GM18508 (cell line): Measurements from ENCODE around the gene GDPD4.

Experiments used
- ATAC-seq: cut with Tn5 transposase; IDR thresholded peaks from one replicate; pipeline ENCODE4 v1.9.1; 2021; ENCODE audit warnings: moderate number of reproducible peaks; ENCODE audit not compliant: insufficient read depth, unreplicated experiment

Gene GDPD4

GRCh38 chr11:77207618-77208313, 93.7 kb downstream of the GDPD4 start:
- ATAC-seq = no peak

GRCh38 chr11:77207019-77207485, 94.4 kb downstream of the GDPD4 start:
- no peak for ATAC-seq

- no peak for ATAC-seq
Measured at GRCh38 chr11:77206264-77207018, 95.0 kb downstream of the GDPD4 start.

- ATAC-seq = no peak
Measured at GRCh38 chr11:77205467-77206263, 95.8 kb downstream of the GDPD4 start.

- ATAC-seq = no peak
Measured at GRCh38 chr11:77204754-77205466, 96.6 kb downstream of the GDPD4 start.

- no peak for ATAC-seq
Measured at GRCh38 chr11:77203901-77204753, 97.4 kb downstream of the GDPD4 start.

GRCh38 chr11:77202941-77203900, 98.3 kb downstream of the GDPD4 start:
- ATAC-seq = no peak

GRCh38 chr11:77201991-77202841, 99.3 kb downstream of the GDPD4 start:
- ATAC-seq = no peak

- no peak for ATAC-seq
Measured at GRCh38 chr11:77201370-77201769, 100.1 kb downstream of the GDPD4 start.

GRCh38 chr11:77200351-77201268, 100.9 kb downstream of the GDPD4 start:
- no peak for ATAC-seq

GRCh38 chr11:77199137-77199745, 102.2 kb downstream of the GDPD4 start:
- no peak for ATAC-seq

GRCh38 chr11:77198440-77198849, 103.0 kb downstream of the GDPD4 start:
- ATAC-seq = no peak

- ATAC-seq = no peak
Measured at GRCh38 chr11:77197626-77198320, 103.7 kb downstream of the GDPD4 start.

- no peak for ATAC-seq
Measured at GRCh38 chr11:77196961-77197360, 104.5 kb downstream of the GDPD4 start.

GRCh38 chr11:77195071-77195755, 106.3 kb downstream of the GDPD4 start:
- ATAC-seq = no peak
